Tibial artery (tissue), 4 donors: ENCODE measurements around the gene RASGRP3.

Source experiments
- DNase-seq, 2 donors: peaks; one replicate each; pipeline ENCODE4 v3.0.0-alpha.2; 2019
- H3K27ac ChIP-seq, 2 donors: fragments of 200-600 bp; sonication (generic) in 1 of 2; 1 replicate in 1 of 2; 2 replicates in 1 of 2; pipeline ENCODE4 v1.5.1; 2018 to 2019; ENCODE audit warnings: mild to moderate bottlenecking in 1 of 2
- H3K27me3 ChIP-seq, 2 donors: fragments of 200-600 bp; sonication (generic) in 1 of 2; one replicate each; pipeline versions ENCODE4 v1.5.1 to v1.6.0; 2016 to 2019
- H3K36me3 ChIP-seq, 3 donors: fragments of 200-600 bp; sonication (generic) in 2 of 3; one replicate each; pipeline ENCODE4 v1.5.1; 2016 to 2019; ENCODE audit warnings: mild to moderate bottlenecking in 2 of 3
- H3K4me1 ChIP-seq, 4 donors: fragments of 200-600 bp; sonication (generic) in 2 of 4; 1 replicate in 3 of 4; 2 replicates in 1 of 4; pipeline ENCODE4 v1.5.1; 2016 to 2019
- H3K4me3 ChIP-seq, 2 donors: fragments of 200-600 bp; sonication (generic) in 1 of 2; 1 replicate in 1 of 2; 2 replicates in 1 of 2; pipeline ENCODE4 v1.5.1; 2018 to 2019; ENCODE audit warnings: mild to moderate bottlenecking in 2 of 2
- H3K9me3 ChIP-seq, 3 donors: fragments of 200-600 bp; sonication (generic) in 1 of 3; one replicate each; pipeline ENCODE4 v1.5.1; 2016 to 2019
- CTCF ChIP-seq, 2 experiments: fragments of 200-600 bp in 1 of 2; fragments of 450-650 bp in 1 of 2; IDR thresholded peaks; one replicate each; pipeline ENCODE4 v1.5.1; 2017 to 2019; ENCODE audit warnings: antibody characterized with exemption in 2 of 2, mild to moderate bottlenecking in 1 of 2, moderate library complexity in 1 of 2
- intact Hi-C: fragments of 100-400 bp; cut with DNase I; formaldehyde crosslinking; loops from one replicate; pipeline ENCODE4 v1.15.0; 2023; ENCODE audit warnings: low total_unique reads

Gene RASGRP3

DNA sequence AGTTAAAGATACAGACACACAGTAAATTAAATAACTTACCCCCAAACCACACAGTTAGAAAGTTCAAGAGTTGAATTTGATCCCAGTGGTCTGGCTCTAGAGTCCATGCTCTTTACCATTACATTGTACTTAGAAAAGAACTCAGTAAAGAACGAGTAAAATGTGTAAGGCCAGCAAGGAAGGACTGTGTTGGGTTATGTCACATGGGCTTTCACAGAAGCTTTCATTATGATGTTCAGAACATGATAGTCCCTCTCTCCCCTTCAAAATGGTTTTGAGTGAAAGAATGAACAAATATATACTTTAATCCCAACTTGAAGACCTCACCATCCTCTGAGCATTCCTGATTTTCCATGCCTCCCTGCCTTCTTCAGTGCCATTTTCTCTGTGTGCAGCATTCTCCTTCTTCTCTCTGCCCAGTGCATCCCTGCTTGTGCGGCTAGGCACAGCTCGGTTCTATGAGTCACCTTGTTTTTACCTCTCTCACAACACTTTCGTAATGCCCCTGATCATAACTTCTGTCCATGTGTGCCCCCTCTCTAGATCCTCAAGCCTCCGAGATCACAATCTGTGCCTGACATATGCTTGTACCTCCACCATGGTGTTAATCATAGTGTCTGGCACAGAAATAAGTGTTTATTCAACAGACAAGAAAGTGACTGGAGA is 22.0 kb downstream of the RASGRP3 start:
- DNase-seq = no peak
- Histone ChIP-seq H3K27me3 (no peaks in the 10 kb centered on the region), H3K9me3 (no peaks in the 10 kb centered on the region), H3K27ac (no peak overlapping the region), H3K4me1 (peaks cover 0 to 6% (median 0%) of the 10 kb centered on the region in 4 donors), H3K4me3 (no peak overlapping the region), H3K36me3 (no peaks in the 10 kb centered on the region)
- no peak for TF ChIP-seq CTCF (IDR thresholded peaks at IDR 0.05)
- intact Hi-C loops = no loop called here

- H3K4me1 ChIP-seq = peaks cover 0 to 6% (median 0%) of the 10 kb centered on the region in 4 donors
- no peaks in the 10 kb centered on the region for H3K36me3 ChIP-seq
- H3K4me3 ChIP-seq = no peak overlapping the region
- H3K9me3 ChIP-seq = no peaks in the 10 kb centered on the region
- TF ChIP-seq CTCF (IDR thresholded peaks at IDR 0.05) = no peak
- no peak for DNase-seq
- H3K27ac ChIP-seq = no peak overlapping the region
- intact Hi-C loops = no loop called here
- no peaks in the 10 kb centered on the region for H3K27me3 ChIP-seq
These were observed 23.7 kb downstream of the RASGRP3 start for GRCh38 chr2:33500177-33500576.

DNA sequence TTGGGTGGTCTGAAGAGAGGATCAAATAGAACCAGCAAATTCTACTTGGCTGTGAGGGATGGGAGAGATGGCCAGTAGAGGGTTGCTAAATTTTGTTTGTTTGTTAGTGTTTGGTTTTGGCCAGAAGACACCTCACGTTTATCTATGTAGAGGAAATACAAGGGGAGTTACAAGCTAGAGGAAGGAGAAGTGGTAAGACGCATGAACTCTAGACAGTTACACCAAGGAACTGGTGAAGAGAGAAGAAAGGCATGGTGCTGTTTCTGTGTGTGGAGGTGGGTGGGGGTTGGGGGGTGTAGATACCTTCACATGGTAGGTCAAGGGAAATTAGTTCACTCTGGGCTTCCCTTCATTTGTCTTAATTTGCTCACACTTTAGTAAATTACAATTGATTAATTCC is 25.6 kb downstream of the RASGRP3 start:
- H3K36me3 ChIP-seq = no peaks in the 10 kb centered on the region
- DNase-seq = no peak
- no peaks in the 10 kb centered on the region for H3K27me3 ChIP-seq
- no peak overlapping the region for H3K27ac ChIP-seq
- no peaks in the 10 kb centered on the region for H3K4me1 ChIP-seq
- intact Hi-C loops = no loop called here
- no peaks in the 10 kb centered on the region for H3K9me3 ChIP-seq
- TF ChIP-seq CTCF (IDR thresholded peaks at IDR 0.05) = no peak
- H3K4me3 ChIP-seq = no peak overlapping the region

GRCh38 chr2:33503002-33503401 is 26.6 kb downstream of the RASGRP3 start:
- intact Hi-C loops = no loop called here
- H3K27me3 ChIP-seq = no peaks in the 10 kb centered on the region
- no peak for TF ChIP-seq CTCF (IDR thresholded peaks at IDR 0.05)

GRCh38 chr2:33505966-33506365 is 29.5 kb downstream of the RASGRP3 start:
- no peaks in the 10 kb centered on the region for H3K36me3 ChIP-seq
- no peaks in the 10 kb centered on the region for H3K27me3 ChIP-seq
- intact Hi-C loops = no loop called here
- no peaks in the 10 kb centered on the region for H3K9me3 ChIP-seq
- H3K27ac ChIP-seq = no peak overlapping the region
- no peak for TF ChIP-seq CTCF (IDR thresholded peaks at IDR 0.05)
- no peak for DNase-seq
- H3K4me3 ChIP-seq = no peak overlapping the region
- no peaks in the 10 kb centered on the region for H3K4me1 ChIP-seq

More at GRCh38 chr2:33503002-33503401, 26.6 kb downstream of the RASGRP3 start:
- no peaks in the 10 kb centered on the region for H3K36me3 ChIP-seq
- H3K4me3 ChIP-seq = no peak overlapping the region
- H3K27ac ChIP-seq = no peak overlapping the region
- H3K4me1 ChIP-seq = no peaks in the 10 kb centered on the region
- DNase-seq = no peak
- no peaks in the 10 kb centered on the region for H3K9me3 ChIP-seq
